ENCODE measurements around the gene TAF4.

DNA sequence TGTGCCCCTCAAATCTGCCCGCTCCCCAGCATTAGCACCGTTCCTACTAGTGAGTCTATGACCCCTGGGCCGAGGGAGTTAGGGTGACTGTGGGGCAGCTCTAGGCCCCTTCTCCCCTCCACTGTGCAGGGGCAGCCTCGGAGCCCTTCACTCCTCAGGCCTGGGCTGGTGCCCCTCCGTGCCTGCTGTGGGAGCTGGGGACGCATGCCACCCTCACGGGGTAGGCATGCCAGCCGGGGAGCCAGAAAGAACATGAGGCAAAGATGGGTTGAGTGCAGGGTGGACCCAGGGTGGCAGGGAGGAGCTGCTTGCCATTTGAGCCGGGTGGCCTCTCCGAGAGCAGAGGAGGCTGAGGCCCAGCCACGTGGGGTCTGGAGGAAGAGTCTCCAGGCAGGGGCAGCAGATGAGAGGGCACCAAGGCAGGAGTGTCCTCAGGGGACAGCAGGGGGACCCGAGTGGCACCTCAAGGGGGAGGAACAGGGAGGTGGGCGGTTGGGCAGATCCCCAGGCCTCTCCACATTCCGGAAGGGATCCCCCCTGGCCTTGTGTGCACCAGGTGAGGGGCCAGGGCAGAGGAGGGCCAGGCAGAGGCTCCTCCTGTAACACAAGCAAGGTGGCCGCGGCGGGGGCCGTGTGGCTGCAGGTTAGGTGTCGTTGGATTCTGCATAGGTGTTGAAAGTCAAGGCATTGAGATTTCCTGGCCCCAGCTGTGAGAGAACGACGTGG, 38.0 kb upstream of the TAF4 start:
- TF ChIP-seq POLR2A (IDR thresholded peaks at IDR 0.05) = no peak
- TF ChIP-seq, protein P1, sequence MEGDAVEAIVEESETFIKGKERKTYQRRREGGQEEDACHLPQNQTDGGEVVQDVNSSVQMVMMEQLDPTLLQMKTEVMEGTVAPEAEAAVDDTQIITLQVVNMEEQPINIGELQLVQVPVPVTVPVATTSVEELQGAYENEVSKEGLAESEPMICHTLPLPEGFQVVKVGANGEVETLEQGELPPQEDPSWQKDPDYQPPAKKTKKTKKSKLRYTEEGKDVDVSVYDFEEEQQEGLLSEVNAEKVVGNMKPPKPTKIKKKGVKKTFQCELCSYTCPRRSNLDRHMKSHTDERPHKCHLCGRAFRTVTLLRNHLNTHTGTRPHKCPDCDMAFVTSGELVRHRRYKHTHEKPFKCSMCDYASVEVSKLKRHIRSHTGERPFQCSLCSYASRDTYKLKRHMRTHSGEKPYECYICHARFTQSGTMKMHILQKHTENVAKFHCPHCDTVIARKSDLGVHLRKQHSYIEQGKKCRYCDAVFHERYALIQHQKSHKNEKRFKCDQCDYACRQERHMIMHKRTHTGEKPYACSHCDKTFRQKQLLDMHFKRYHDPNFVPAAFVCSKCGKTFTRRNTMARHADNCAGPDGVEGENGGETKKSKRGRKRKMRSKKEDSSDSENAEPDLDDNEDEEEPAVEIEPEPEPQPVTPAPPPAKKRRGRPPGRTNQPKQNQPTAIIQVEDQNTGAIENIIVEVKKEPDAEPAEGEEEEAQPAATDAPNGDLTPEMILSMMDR (IDR thresholded peaks at IDR 0.05) = no peak
- TF ChIP-seq EP300 (IDR thresholded peaks at IDR 0.05) = no peak
